HG03575 (cell line): Measurements from ENCODE around the gene FOS.
"Not testable (repeated sequence)": the region's sequence is repeated elsewhere in the genome, so short reads cannot be mapped to it uniquely, and the experiment has no call there.

Experiments
- ATAC-seq: cut with Tn5 transposase; IDR thresholded peaks from one replicate; pipeline ENCODE4 v1.9.1; 2021; ENCODE audit not compliant: unreplicated experiment, insufficient number of reproducible peaks, low FRiP score; ENCODE audit errors: extremely low read depth

FOS gene

GRCh38 chr14:75274050-75274898, 4.4 kb upstream of the FOS start:
- no peak for ATAC-seq

- ATAC-seq: no peak
Observed at GRCh38 chr14:75274899-75275569, 3.6 kb upstream of the FOS start.

GRCh38 chr14:75275598-75275997, 3.0 kb upstream of the FOS start:
- no peak for ATAC-seq

- ATAC-seq: no peak
Observed at GRCh38 chr14:75277008-75277814, 1.4 kb upstream of the FOS start.

- ATAC-seq: no peak
Observed at GRCh38 chr14:75277815-75278421, 710 bp upstream of the FOS start.

- no peak for ATAC-seq
Observed at GRCh38 chr14:75279153-75279762, 630 bp downstream of the FOS start.

- no peak for ATAC-seq
Observed at GRCh38 chr14:75279763-75280290, 1.2 kb downstream of the FOS start.

GRCh38 chr14:75280291-75280830, 1.7 kb downstream of the FOS start:
- no peak for ATAC-seq

GRCh38 chr14:75280831-75281653, 2.4 kb downstream of the FOS start:
- ATAC-seq: no peak

- ATAC-seq: no peak
Observed at GRCh38 chr14:75281654-75282019, 3.0 kb downstream of the FOS start.

- no peak for ATAC-seq
Observed at GRCh38 chr14:75282170-75282554, 3.5 kb downstream of the FOS start.

- ATAC-seq: not testable (repeated sequence)
Observed at GRCh38 chr14:75282555-75283161, 4.0 kb downstream of the FOS start.

- ATAC-seq: no peak
Observed at GRCh38 chr14:75283162-75283832, 4.7 kb downstream of the FOS start.

GRCh38 chr14:75283833-75284563, 5.4 kb downstream of the FOS start:
- no peak for ATAC-seq

GRCh38 chr14:75285331-75285730, 6.7 kb downstream of the FOS start:
- no peak for ATAC-seq

GRCh38 chr14:75286313-75286712, 7.7 kb downstream of the FOS start:
- ATAC-seq: no peak
